Measurements from ENCODE around the gene SIK1.
"Not testable (repeated sequence)": the region's sequence is repeated elsewhere in the genome, so short reads cannot be mapped to it uniquely, and the experiment has no call there.

GRCh38 chr21:43426004-43426403, 927 bp downstream of the SIK1 start:
- TF ChIP-seq CTCF (IDR thresholded peaks at IDR 0.05; ENCODE audit: low read depth, low read length); POLR2A (IDR thresholded peaks at IDR 0.05; ENCODE audit: extremely low read depth, insufficient read length); MAX (IDR thresholded peaks at IDR 0.05; ENCODE audit: low read depth, low read length): not testable (repeated sequence)
